Stimulated activated CD8-positive, alpha-beta memory T cell treated with anti-CD3 and anti-CD28 coated beads, Interleukin-12 subunit alpha, Interleukin-12 subunit beta, amount 100 ng/mL, for 1 hour (primary cell): ENCODE measurements around the gene IFNGR2.
"Not testable (repeated sequence)": the region's sequence is repeated elsewhere in the genome, so short reads cannot be mapped to it uniquely, and the experiment has no call there.

Experiments used
- DNase-seq: peaks from one replicate; pipeline ENCODE4 v3.0.0-alpha.2; 2020; ENCODE audit warnings: low read depth

Gene IFNGR2

DNA sequence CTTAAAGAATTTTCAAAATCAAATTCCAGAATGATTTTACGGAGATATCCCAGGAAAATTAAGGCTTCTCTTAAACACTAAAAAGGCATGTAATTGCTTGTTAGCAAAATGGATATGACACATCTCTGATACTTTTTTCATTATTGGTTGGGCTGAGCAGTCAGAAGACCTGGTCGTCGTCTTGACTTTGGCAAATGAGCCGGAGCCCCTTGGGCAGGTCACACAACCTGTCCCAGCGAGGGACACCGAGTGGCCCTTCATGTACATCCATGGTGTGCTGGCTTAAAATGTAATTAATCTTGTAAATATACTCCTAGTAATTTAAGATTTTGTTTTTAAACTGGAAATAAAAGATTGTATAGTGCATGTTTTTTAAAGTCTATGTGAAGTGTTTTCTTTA is 33.9 kb downstream of the IFNGR2 start:
- no peak for DNase-seq

DNA sequence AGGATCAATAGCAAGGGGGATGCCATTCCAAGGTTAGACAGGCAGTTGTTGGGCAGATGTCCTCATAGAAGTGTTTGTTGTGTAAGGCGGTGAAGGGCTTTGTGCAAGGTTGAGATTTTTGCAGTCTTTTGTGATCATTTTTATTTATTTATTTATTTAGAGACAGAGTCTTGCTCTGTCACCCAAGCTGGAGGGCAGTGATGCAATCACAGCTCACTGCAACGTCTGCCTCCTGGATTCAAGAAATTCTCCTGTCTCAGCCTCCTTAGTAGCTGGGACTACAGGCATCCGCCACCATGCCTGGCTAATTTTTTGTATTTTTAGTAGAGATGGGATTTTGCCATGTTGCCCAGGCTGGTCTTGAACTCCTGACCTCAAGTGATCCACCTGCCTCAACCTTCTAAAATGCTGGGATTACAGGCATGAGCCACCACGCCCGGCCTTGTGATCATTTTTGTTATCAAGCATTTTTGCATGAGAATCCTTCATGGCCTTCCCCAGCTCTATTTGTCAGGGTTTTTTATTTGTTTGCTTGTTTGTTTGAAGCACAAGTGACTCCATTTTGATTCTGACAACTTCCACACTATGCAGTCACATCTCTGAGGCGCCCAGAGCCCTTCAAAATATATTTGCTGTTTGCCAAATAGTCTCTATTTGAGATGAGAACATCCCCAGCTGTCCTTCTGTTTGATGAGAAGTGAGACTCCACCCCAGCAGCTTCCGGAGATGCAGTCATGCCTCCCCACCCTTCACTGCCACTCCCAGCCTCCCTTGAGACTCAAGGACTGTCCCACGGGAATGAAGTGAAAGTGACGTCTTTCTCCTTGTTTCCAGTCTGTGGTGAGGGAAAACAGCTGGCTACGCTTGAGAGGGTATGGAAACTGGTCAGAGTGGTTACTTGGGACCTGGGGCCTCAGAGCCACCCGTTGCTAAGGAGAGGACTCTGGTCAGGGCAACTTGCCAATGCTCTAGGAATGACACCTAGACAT is 38.6 kb downstream of the IFNGR2 start:
- DNase-seq, result no peak

DNA sequence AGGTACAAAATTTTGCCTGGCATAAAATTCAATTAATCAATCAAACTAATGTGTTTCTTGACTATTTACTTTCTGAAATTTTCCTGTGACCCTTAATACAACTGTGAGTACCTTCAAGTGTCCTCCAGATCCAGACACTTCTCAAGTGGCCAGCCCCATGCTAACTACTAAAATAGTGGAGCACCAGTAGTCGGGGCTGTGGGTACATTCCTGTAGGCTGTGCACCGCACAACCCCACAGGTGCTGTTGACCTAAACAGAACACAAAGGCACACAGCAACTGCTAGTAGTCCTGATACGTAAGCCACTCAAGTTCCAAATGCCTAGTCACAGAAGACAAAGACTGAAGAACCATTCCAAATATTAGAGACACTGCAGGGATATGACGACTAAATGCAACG is 40.0 kb downstream of the IFNGR2 start:
- DNase-seq, result no peak

DNA sequence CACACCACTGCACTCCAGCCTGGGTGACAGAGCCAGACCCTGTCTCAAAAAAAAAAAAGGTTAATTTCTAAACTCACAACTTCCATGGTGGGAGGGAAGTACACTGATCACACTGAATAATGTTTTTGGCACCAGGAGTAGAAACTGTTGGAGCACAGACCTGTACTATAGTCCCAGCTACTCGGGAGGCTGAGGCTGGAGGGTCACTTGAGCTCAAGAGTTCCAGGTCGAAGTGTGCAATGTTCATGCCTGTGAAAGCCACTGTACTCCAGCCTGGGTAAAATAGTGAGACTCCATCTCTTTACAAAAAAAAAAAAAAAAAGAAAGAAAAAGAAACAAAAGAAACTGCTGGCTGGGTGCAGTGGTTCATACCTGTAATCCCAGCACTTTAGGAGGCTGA is 41.3 kb downstream of the IFNGR2 start:
- DNase-seq, result no peak

DNA sequence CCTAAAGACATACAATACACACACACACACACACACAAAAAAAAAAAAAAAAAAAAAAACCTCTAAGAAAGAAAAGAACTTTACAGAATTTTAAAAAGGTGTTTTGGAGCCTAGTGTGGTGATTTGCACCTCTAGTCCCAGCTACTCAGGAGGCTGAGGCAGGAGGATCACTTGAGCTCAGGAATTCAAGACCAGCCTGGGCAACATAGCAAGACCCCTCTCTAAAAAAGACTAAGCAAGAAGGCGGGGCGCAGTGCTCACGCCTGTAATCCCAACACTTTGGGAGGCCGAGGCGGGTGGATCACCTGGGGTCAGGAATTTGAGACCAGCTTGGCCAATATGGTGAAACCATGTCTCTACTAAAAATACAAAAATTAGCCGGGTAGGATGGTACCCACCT is 43.4 kb downstream of the IFNGR2 start:
- DNase-seq, result not testable (repeated sequence)

DNA sequence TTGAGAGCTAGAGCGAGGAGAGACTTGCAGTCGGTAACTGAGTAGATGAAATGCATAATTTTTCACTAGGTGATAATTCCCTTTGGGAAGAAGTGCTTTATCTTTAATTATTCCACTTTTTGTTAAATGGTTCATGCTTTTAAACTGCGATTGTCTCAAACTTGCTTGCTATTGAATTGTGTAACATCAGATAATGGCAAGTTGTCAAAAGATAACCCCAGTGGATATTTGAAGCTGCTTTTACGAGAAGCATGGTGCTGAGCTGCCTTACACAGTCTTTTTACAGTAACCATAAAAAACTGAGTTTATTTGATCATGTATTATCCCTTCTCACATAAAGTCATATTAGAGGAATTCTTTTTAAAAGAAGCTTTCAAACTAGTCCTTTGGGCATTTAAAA is 46.4 kb downstream of the IFNGR2 start:
- DNase-seq, result no peak

DNA sequence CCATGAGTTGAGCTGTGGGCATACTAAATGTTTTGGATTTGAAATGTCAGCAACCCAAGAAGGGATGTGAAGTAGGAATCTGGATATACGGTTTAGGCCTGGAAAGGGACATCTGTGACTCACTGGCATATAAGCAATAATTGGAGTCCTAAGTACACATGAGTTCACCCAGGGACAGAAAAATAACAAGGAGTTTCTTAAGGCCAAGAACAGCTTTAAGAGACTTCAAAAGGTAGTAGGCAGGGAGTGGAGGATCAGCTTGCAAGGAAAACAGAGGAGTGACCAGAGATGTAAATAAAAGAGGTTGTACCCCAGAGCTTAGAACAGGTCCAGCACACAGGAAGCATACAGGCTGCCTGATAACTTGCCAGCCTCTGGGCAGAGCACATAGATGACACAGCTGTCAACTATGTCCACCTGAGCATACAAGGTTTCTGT is 48.4 kb downstream of the IFNGR2 start:
- no peak for DNase-seq

DNA sequence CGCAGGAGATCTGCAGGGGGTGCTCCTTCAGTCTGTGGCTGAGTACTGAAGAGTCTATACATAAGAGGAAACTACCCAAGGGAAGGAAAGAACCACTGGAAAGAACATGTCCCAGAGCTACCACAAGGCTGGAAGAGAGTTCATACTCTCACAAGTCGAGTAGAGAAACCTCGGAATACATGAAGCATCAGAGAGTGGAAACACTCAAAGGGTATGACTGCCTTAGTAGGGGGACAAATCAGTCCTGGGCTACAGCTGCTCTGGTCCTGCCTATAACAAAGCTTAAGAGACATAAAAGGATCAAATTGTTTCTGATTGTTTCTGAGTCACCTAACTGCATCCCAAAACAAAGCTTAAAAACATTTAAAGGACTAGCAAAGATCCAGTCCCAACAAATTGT is 49.1 kb downstream of the IFNGR2 start:
- DNase-seq, result no peak

DNA sequence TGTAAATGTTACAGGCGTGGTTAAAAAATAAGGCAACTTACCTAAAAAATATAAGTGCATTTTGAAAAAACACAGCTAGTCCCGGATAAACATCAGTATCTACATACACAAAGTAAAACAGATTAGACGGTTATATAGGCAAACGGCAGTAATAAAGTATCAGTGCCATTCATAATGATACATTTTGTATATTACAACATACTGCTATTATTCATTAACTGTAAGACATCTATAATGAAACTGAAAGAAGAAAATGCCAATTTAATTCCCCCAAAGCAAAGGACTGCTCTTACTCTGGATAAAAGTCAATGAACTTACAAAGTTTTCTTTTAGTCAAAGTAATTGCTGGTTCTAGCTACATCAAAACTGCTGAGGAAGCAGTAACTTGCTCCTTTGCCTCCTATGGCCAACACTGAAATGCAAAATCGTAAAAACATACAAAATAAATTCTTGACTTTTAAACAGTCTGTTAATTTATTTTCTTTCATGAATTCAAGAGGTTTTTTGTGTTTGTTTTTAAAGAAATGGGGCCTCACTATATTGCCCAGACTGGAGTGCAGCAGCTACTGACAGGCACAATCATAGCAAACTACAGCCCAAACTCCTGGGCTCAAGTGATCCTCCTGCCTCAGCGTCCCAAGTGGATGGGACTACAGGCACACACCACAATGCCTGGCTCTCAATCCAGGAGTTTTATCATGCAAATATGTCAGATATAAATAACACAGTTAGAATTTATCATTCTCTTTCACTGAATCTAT is 52.7 kb downstream of the IFNGR2 start:
- no peak for DNase-seq

DNA sequence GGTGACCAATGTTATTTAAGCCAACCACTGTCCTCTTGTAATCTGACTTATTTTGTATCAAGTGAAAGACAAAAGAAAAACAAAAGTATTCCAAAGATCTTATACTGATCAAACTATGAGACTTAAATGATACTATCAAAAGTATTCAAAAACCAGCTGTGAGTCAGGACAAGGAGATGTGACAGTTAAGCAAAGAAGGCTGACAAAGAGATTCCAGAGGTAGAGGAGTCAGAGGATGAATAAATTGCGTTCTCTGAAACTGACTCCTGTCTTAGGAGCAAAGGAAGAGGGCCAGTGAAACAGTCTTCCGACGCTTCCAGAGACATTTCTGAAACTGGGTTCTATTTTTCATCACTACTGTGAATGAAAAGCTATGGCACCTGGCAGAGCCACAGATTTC is 55.6 kb downstream of the IFNGR2 start:
- DNase-seq, result no peak

DNA sequence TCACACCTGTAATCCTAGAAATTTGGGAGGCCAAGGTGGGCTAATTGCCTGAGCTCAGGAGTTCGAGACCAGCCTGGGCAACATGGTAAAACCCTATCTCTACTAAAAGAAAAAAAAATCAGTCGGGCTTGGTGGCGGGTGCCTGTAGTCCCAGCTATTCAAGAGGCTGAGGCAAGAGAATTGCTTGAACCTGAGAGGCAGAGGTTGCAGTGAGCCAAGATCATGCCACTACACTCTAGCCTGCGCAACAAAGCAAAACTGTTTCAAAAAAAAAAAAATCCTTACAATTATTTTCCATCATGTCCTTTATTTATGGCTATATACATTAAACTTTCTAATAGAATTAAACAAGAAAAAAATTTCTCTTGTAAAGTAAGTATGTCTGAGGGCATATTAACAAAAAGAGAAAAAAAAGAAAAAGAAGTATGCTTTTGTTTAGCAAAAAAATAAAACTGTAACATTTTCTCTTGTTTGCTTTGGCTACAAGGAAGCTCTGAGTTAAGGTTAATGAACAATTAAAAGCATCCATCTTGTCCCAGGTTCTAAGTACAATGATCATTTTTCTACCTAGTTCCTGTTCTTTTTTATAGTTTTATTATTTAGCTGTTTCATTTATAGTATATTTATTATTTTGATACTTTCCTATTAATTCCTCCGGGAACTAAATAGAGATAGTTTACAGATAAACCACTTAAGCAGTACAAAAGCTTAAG is 58.5 kb downstream of the IFNGR2 start:
- no peak for DNase-seq

DNA sequence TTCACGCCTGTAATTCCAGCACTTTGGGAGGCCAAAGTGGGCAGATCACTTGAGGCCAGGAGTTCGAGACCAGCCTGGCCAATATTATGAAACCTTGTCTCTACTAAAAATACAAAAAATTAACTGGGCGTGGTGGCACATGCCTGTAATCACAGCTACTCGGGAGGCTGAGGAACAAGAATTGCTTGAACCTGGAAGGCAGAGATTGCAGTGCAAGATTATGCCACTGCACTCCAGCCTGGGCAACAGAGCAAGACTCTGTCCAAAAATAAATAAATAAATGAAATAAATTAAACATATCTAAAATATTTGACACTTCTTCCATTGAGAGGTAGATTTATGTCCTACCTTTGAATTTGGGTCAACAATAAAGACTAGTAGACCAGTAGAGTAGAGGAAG is 66.0 kb downstream of the IFNGR2 start:
- not testable (repeated sequence) for DNase-seq

DNA sequence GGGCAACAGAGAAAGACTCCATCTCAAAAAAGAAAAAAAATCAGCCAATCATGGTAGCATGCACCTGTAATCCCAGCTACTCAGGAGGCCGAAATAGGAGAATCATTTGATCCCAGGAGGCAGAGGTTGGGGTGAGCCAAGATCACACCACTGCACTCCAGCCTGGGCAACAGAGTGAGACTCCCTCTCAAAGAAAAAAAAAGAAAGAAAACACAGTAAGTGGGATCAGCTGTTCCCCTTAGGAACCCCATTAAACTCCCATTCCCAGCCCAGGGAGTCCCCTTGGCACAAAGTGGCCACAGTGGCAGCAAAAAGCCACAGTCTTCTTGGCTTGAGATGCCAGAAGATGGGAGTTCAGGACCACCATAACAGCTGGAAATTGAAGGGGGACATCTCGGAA is 67.5 kb downstream of the IFNGR2 start:
- no peak for DNase-seq

DNA sequence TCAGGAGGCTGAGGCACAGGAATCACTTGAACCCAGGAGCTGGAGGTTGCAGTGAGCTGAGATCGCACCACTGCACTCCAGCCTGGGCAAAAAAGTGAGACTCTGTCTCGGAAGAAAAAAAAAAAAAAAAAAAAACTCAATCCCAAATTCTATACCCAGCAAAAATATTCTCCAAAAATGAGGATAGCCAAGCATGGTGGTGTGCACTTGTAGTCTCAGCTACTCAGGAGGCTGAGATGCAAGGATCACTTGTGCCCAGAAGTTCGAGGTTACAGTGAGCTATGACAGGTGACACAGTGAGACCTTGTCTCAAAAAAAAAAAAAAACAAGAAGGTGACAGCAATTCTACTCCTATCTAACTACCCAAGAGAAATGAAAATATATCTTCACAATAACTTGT is 70.1 kb downstream of the IFNGR2 start:
- DNase-seq, result no peak

DNA sequence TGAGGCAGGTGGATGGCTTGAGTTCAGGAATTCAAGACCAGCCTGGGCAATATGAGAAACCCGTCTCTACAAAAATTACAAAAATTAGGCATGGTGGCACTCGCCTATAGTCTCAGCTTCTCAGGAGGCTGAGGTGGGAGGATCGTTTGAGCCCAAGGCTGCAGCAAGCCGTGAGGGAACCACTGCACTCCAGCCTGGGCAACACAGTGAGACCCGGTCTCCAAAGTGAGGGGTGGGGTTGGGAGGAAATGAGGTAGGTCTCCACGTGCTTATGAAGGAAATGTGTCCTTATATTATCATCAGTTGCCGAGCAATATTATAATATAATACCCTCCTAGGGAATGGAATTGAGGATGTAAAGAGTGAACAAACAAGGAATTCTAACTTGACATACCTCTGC is 73.9 kb downstream of the IFNGR2 start:
- no peak for DNase-seq

DNA sequence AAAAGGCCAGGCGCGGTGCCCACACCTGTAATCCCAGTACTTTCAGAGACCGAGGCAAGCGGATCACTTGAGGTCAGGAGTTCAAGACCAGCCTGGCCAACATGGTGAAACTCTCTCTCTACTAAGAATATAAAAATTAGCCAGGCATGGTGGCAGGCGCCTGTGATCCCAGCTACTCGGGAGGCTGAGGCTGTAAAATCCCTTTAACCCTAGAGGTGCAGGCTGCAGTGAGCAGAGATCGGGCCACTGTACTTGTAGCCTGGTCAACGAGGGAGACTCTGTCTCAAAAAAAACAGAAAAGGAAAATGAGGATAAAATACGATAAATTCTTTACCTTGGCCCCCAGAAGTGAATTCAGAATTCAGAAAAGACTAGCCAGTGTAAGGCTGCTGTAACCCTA is 75.0 kb downstream of the IFNGR2 start:
- no peak for DNase-seq

DNA sequence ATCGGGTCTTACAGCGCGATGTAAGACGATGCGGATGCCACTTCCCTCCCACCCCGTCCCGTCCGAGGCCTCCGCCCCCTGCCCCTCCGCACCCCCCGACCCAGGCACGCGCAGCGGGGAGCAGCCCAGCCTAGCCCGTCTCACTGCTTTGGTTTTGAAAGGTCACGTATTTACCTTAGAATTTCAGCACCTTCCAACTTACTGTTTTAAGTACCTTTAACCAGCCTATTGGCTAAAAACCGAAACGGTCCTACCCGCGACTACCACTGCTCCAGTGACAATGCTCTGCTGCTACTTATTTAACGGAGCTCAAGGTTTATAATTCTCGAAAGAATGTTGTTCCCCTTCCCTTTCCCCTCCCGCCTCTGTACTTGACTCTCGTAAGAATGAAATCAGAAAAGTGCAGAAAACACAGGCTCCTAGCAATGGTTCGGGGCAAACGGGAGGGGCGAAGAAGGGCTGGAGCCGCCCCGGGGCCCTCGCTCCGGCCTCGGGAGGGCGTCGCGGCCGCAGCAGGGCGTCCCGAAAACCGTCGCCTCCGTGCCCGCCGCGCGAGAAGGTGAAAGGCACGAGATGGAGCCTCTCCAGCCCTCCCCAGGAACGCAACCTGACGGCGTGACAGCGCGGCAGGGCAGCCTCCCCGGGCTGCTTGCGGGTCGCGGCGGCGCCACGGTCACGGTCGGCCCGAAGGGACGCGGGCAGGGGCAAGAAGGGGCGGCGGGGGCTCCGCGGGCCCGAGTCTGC is 75.9 kb downstream of the IFNGR2 start:
- DNase-seq, result peak; percentile 11

DNA sequence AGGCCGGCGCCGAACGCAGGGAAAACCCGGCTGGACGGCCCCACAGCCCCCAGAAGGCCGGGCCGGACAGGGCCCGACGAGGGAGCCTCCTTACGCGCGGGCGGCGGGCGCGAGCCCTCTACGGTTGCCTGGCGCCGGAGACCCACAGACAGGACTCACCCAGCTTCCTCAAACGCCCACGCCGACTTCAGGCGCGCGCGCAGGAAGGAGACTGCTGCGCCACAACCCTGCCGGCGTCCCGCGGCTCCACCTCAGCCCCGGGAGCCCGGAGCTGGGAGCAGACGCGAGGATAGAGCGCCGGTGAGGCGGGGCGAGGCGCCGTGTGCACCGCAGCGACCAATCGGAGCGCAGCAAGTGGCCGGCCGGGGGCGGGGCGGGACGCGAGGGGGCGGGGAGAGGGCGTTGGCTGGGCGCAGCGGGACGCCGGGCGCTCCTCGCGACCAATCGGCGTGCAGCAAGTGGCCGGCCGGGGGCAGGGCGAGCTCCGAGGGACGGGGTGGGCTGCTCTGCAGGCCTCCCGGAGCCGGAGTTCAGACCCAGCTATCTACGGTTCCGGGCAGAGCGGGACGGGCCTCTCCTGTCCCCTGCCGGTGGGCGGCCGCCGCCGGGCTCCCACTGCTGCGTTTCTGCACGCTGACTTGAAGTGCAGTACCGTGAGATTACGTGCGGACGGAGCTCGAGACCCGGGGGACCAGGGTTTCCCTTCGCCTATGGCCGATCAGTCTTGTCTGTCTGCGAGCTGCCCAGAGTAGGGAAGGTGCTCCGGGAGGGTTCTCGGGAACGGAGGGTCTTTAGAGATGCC is 76.7 kb downstream of the IFNGR2 start, which contains the start of gene TMEM50B:
Gene TMEM50B, minus strand, starts transcription at position 296 of the 802 bp plus-strand sequence. CDS start 11,089 bp downstream, outside the sequence.
- peak; percentile 90 for DNase-seq

DNA sequence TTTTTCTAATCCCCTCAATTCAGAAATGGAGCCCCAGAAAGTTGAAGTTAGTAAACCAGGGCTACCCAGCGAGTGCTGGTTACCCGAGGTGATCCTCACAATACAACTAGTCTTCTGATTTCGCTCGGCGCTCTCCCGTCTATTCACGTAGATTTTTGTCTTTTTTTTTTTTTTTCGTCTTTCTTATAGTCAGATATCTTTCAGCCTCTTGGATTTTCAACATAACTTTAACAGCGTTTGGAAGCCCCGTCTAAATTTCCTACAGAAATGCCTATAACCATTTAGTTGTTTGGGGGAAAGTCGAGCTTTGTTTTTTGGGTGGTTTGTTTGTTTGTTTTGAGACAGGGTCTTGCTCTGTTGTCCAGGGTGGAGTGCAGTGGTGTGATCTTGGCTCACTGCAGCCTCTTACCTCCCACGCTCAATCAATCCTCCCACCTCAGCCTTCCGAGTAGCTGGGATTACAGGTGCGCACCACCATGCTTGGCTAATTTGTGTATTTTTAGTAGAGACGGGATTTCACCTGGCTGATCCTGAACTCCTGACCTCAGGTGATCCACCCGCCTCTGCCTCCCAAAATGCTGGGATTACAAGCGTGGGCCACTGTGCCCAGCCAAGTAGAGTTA is 77.4 kb downstream of the IFNGR2 start:
- no peak for DNase-seq

DNA sequence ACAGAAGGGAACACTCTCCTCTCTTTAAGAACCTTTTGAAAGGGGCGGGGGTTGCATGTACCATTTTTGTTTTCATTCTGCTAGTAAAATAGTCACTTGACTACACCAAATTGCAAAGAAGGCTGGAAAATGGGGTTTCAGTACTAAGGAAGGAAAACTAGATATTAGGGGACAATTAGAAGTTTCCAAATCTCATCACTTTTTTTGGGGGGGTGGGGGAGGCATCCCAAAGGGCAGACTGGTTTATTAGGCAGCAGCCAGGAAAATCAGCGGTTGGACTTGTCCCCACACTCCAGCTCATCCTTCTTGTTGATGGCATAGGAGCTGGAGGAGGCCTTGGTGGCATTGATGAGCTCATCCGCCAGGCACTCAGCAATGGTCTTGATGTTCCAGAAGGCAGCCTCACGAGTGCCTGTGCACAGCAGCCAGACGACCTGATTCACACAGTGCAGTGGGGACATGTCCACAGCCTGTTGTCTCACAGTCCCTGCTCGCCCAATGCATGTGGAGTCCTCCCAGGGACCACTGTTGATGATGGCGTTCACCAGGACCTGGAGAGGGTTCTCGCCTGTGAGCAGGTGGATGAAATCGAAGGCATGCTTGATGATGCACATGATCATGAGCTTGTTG is 78.2 kb downstream of the IFNGR2 start:
- DNase-seq, result no peak
